ENCODE measurements around the gene PARD3B.

PARD3B gene

GRCh38 chr2:205175831-205176230 is 630.6 kb downstream of the PARD3B start:
- no peak for DNase-seq (ENCODE audit: low spot score)
- TF ChIP-seq, protein P1, sequence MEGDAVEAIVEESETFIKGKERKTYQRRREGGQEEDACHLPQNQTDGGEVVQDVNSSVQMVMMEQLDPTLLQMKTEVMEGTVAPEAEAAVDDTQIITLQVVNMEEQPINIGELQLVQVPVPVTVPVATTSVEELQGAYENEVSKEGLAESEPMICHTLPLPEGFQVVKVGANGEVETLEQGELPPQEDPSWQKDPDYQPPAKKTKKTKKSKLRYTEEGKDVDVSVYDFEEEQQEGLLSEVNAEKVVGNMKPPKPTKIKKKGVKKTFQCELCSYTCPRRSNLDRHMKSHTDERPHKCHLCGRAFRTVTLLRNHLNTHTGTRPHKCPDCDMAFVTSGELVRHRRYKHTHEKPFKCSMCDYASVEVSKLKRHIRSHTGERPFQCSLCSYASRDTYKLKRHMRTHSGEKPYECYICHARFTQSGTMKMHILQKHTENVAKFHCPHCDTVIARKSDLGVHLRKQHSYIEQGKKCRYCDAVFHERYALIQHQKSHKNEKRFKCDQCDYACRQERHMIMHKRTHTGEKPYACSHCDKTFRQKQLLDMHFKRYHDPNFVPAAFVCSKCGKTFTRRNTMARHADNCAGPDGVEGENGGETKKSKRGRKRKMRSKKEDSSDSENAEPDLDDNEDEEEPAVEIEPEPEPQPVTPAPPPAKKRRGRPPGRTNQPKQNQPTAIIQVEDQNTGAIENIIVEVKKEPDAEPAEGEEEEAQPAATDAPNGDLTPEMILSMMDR (conservative IDR thresholded peaks at IDR 0.05; ENCODE audit: low read depth): no peak
- POLR2A ChIA-PET (ENCODE audit: low non-redundant PET): no interaction called here
- H3K27ac ChIP-seq: no peak overlapping the region
- CTCF ChIA-PET: interaction anchor here (0.6 kb wide), 1 partner anchor 1026 kb away, joined by 3 read pairs; no protein-coding TSS in a partner anchor

DNA sequence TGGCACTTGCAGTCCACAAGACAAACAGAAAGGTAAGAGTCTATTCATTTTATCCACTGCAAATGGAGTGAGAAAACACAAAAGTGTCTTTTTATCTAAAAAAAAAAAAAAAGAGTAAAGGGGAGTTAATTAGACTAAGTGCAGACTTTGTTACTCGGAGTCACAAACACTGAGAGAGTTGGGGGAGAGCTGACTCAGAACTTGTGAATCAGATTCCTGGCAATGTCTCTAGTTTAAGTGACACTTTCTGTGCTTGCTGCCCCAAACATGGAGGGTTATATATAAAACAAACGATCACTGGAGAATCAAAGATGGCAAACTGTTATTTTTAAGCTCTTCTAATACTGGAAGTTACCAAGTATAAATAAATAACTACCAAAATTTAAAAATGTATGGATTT is 631.3 kb downstream of the PARD3B start:
- ChIA-PET POLR2A (ENCODE audit: low non-redundant PET) (no interaction called here), CTCF (no interaction called here)
- no peak for DNase-seq (ENCODE audit: low spot score)
- no peak overlapping the region for H3K27ac ChIP-seq
- TF ChIP-seq, protein P1 (conservative IDR thresholded peaks at IDR 0.05; ENCODE audit: low read depth): no peak

DNA sequence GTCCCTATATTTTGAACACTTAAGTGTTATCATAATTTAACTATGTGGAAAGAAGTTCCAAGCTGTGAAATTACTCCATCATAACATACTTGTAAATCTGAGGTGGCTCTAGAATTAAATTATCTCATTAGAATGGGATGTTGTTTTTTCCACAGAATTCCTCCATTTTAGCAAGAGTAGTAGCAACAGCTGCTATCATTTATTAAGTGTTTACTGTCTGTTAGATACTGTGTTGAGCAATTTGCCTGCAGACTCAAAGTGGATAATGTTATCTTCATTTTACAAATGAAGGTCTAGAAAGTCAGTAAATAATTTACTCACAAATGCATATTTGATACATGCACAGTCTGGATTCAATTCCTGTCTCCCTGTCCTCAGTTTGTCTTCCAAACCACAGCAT is 632.3 kb downstream of the PARD3B start:
- ChIA-PET CTCF (no interaction called here), POLR2A (ENCODE audit: low non-redundant PET) (no interaction called here)
- no peak overlapping the region for H3K27ac ChIP-seq
- DNase-seq (ENCODE audit: low spot score): no peak
- TF ChIP-seq, protein P1 (conservative IDR thresholded peaks at IDR 0.05; ENCODE audit: low read depth): no peak

GRCh38 chr2:205180730-205181129 is 635.5 kb downstream of the PARD3B start:
- H3K27ac ChIP-seq: no peak overlapping the region
- POLR2A ChIA-PET (ENCODE audit: low non-redundant PET): no interaction called here
- DNase-seq (ENCODE audit: low spot score): no peak
- TF ChIP-seq, protein P1 (conservative IDR thresholded peaks at IDR 0.05; ENCODE audit: low read depth): no peak
- CTCF ChIA-PET: no interaction called here

- TF ChIP-seq, protein P1 (conservative IDR thresholded peaks at IDR 0.05; ENCODE audit: low read depth): no peak
- CTCF ChIA-PET: no interaction called here
- POLR2A ChIA-PET (ENCODE audit: low non-redundant PET): no interaction called here
- no peak for DNase-seq (ENCODE audit: low spot score)
- no peak overlapping the region for H3K27ac ChIP-seq
These were observed 642.5 kb downstream of the PARD3B start for GRCh38 chr2:205187731-205188130.

DNA sequence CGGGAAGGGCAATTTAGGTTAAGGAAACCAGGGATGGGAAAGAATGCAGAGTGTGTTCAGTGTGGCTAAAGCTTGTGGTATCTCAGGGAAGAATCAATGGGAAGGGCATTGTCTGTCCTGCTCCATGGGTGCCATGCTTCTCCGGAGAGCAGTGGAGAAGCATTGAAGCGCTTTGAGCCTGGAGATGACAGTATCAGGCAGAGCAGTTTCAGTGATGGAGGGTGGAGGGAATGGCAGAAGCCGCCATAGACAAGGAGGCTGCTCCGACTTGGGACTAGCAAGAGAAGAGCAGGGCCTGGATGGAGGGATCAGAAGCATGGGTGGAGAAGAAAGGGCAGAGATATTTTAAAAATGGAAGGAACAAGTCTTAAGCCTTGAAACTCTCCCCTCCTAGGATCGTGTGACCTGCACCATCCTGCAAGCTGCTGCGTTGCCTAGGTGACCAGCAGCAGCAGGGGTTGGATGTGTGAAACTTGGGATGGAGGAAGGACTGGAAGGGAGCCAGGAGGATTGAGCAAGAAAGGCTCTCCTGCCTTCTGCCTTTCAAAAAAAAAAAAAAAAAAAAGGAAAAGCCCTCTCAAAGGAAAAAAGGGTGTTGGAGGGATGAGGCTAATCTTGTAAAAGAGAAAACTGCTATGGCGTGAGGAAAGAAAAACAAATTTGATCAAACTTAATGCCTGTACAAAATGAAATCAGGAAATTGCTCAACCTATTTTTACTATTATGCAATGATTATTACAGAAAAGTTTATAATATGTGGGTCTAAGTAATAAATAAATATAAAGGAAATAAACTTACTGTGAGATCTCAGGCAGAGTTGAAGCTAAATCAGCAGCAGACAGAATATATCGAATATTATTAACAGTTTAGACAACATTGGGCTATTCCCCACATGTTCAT is 643.2 kb downstream of the PARD3B start:
- no peak overlapping the region for H3K27ac ChIP-seq
- ChIA-PET POLR2A (ENCODE audit: low non-redundant PET) (no interaction called here), CTCF (no interaction called here)
- no peak for DNase-seq (ENCODE audit: low spot score)
- TF ChIP-seq, protein P1 (conservative IDR thresholded peaks at IDR 0.05; ENCODE audit: low read depth): no peak

Measured in RWPE1 (cell line).